NCI-H82 (cell line): ENCODE results near the gene MEAK7.
"Not testable (repeated sequence)": the region's sequence is repeated elsewhere in the genome, so short reads cannot be mapped to it uniquely, and the experiment has no call there.

ENCODE experiments used
- DNase-seq: peaks from one replicate; lab custom pipeline; 2025; lab: John Stamatoyannopoulos, UW

MEAK7 gene

GRCh38 chr16:84532855-84533486, 28.5 kb upstream of the MEAK7 start:
- DNase-seq = no peak

GRCh38 chr16:84532291-84532724, 27.8 kb upstream of the MEAK7 start:
- no peak for DNase-seq

- no peak for DNase-seq
Measured at GRCh38 chr16:84531671-84532111, 27.2 kb upstream of the MEAK7 start.

DNA sequence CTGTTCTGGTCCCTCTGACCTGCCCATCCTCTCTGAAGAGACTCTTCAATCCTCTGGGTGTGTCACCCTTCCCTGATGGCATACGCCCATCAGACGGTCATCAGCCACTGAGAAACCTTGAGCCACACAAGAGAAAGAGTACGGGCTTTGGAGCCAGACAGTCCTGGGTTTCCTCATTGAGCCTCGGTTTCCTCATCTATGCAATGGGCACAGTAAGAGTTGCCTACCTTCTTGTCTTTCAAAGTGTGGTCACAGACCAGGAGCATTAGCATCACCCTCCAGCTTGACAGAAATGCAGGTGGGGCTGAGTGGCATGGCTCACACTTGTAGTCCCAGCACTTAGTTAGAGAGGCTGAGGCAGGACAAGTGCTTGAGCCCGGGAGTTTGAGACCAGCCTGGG, 26.1 kb upstream of the MEAK7 start:
- DNase-seq = no peak

GRCh38 chr16:84529607-84530006, 25.1 kb upstream of the MEAK7 start:
- no peak for DNase-seq

DNA sequence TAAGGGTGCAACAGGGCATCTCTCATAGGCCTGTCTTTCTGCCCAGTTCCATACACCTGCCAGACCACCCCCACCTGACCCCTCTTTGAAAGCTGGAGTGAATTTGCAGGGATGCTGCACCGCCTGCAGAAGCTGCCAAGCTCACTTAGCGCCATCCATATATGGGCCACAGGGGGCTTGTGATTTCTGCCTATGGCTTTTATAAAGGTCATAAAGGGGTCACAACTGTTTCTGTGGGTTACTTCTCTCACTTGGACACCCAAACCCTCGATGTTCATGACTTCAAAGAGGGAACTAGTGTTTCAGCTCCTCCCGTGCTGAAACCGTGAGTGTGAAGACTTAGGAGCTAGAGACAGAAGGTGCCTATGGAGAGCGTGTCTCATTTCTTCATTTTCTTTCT, 23.9 kb upstream of the MEAK7 start:
- no peak for DNase-seq

GRCh38 chr16:84527532-84528269, 23.2 kb upstream of the MEAK7 start:
- DNase-seq = no peak

DNA sequence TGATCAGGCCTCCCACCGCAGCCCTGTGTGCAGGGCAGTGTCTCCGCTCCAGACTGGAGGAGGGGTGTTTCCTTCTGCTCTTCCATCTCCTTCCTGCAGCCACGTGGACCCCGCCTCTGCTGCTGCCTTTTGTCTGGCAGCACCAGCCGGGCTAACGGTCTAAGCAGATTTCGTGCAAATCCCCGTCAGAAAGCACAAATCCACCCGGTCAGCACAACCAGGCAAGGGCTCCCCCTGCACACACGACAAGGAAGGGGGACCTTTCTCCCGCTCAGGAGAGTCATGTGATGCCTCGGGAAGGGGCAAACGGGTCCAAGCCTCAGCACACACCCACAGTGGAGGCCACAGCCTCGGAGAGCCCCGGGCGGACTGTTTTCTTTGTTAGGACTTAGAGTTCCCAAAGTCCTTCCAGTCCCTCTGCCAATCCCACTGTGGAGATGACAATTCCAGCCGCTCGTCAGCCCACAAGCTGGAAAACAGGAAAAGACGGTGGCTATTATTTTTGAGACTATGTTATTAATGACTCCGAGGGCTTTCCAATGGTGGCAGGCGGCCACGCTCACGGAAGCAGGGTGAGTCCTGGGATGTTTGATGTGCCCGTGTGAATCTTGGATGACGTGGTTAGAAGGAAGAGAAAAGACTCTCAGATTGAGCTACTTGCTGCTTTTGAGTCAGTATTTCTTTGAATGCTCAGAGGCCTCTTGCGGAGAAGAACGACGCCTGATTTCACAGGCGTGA, 22.5 kb upstream of the MEAK7 start:
- DNase-seq = peak; percentile 98

GRCh38 chr16:84524941-84525581, 20.6 kb upstream of the MEAK7 start:
- not testable (repeated sequence) for DNase-seq

DNA sequence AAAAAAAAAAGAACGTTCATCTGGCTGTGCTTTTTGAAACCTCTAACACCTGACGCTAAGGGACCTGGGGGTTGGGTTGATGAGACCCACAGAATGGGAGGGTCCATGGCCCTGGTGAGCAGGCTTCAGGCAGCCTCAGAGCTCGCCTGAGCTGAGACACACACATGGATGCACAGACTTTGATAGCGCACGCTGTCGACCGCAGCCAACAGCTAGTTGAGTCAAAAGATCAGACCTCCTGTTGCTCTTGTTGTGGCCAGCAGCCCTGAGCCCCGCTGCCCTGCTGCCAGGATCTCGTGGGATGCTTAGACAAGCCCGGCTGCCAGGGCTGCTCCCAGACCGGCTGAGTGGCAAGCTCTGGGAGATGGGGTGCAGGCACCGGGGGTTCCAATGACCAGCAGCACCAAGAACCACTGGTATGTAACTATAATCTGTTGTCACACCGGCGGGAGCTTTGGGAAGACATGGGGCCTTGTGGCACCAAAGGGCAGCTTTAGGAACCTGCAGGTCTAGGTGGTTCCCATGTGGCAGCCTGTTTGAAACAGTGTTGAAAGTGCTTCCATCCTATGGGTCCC, 20.0 kb upstream of the MEAK7 start:
- no peak for DNase-seq

GRCh38 chr16:84521497-84521770, 17.0 kb upstream of the MEAK7 start:
- DNase-seq = no peak

DNA sequence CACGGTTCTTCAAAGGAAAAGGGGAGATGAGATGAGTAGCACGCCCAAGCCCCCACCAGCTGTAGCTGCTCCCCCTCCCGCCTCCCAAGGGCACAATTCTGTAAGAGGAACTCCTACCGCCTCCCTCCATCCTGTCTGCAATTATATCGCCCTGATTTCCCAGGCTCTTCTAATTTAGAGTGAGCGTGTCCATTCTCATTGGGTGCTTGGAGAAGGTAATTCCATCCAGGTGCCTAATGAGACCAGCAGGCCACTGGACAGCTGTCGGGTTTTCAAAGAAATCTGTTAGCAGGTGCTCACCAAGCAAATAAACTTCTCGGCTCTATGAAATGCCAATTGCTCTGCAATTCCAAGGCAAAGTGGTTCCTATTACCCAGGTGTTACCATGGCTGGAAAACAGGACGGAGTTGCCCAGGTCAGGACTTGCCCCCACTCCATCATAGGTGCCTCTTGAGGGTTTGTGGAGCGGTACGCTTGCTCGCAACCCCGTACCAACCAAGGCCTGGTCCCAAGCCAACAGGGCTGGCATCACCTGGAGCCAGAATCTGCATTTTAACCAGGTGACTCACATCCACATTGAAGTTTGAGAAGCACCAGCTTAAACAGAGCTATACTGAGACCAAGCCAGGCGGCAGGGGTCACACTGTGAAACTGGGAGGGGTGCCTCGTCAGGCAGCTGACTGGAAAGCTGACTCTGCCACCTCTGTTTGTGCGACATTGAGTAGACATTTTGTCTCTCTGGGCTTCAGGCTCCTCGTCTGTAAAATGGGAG, 16.5 kb upstream of the MEAK7 start:
- peak; percentile 71 for DNase-seq

DNA sequence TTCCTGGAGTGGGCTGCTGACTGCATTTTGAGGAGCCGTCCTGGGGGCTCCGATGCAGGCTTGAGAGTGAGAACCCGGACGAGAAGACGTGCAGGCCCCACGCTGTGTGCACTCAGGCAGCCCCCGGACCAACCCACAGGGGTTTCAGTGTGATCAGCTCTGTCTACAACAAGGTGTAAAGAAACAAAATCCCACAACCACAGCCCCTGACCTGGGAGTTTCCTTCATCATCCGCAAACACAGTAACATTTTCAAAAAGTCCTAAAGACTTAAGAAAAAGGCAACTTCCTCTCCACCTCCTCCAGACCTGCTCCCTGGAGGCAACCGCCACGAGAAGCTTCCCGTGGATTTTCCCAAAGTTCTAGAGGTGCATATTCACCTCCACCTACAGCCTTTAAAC, 15.4 kb upstream of the MEAK7 start:
- no peak for DNase-seq

DNA sequence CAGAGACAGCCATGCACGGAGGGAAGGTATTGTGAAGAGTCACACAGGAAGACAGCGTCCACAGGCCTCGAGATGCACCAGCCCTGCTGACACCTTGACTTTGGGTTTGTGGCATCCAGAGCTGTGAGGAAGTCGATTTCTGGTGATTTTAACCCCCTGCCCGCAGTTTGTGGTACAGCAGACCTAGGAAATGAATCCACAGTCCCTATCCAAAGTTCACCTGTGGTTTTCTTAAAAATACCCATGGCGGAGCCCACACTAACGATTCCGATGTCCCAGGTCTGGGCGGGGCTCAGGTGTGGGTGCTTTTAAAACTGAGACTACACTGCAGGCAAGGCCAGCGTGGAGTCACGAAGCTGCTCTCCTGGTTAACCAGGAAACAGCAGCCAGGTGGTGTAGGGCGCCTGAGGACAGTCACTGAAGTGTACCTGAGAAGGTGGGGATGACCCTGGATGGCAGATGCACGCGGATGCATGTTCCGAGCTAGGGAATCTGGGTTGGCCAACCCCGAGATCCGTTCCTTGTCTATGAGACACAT, 14.4 kb upstream of the MEAK7 start:
- DNase-seq = no peak

GRCh38 chr16:84518220-84518619, 13.8 kb upstream of the MEAK7 start:
- not testable (repeated sequence) for DNase-seq

GRCh38 chr16:84517366-84517765, 12.9 kb upstream of the MEAK7 start:
- DNase-seq = no peak

DNA sequence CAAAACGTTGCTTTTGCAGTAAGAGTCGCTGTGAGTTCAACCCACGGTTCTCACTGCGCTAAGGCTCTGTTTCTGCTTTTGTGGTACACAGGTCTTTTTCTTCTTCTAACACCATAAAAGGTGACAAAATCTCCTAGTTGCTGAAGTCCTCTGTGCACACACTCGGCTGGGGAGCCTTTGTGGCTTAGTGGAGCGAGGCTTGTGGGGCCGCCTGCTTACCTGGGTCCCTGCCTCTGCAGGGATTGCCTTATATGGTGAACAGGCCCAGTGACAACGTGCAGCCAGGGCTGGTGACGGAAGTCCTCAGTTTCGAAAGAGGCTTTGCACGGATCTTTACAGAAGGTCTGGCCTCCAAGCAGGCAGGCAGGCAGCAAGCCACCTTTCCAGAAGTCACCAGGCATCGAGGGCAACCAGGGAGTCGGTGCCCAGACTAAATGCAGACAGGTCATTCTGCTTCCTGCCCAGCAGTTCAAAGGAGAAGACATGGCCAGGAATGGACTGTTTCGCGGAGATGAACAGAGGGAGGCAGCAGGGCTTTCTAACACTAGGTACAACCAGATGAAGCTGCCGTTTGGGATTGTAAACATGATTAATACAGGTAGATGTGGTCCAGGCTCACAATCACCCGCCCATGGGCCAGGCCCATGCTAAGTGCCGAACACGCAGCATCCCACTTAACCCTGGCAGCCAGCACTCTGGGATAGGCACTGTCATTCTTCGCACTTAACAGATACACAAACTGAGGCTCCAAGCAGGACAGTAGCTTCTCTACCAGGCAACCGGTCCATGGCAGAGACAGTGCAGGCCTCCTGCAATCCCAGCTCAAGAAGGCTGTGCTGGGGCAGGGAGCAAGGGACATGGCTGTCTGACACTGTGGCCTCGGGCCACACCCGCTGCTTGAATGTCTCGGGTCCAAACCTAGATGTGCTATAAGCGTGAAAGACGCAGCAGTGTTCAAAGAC, 10.7 kb upstream of the MEAK7 start:
- DNase-seq = peak; percentile 21

- no peak for DNase-seq
Measured at GRCh38 chr16:84514295-84514873, 9.9 kb upstream of the MEAK7 start.

- DNase-seq = no peak
Measured at GRCh38 chr16:84513666-84514065, 9.2 kb upstream of the MEAK7 start.

DNA sequence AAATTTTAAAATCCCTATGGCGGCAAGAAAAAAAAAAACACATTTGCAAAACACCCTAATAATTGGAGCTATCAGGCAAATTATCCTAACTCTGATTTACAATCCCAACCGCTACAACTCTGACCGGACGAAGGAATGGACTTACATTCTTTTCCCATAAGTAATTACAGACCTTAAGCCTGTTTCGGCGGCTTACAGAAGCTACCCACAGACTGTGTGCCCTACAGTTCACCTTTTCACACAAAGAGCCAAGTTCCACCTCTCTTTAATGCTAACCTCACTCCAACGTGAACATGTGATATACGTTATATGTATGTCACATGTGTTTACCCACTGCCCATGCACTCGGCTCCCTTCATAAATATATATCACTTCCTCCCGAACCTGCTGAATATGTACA, 8.7 kb upstream of the MEAK7 start:
- DNase-seq = peak; percentile 58
